Stromal cell of bone marrow (primary cell): ENCODE measurements around the gene FAM217A.

Source experiments
- DNase-seq: peaks from one replicate; pipeline ENCODE4 v3.0.0-alpha.2; 2012; ENCODE audit warnings: low read depth

Gene FAM217A

DNA sequence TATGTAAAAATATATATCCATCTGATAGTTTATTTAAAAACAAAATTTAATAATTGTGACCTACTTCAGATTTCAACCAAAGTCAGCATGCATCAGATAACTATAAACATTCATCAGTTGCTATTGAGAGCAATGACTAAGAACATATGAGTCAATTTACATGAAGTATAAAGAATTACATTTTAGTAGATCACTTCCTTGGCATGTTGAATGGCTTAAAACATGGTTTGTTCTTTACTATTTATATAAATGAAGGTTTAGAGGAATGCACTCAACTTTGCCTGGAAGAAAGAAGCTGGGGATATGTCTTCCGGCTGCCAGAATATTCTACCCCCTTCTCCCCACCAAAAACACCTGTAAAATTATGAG, 6.4 kb upstream of the FAM217A start:
- DNase-seq = peak; percentile 26

DNA sequence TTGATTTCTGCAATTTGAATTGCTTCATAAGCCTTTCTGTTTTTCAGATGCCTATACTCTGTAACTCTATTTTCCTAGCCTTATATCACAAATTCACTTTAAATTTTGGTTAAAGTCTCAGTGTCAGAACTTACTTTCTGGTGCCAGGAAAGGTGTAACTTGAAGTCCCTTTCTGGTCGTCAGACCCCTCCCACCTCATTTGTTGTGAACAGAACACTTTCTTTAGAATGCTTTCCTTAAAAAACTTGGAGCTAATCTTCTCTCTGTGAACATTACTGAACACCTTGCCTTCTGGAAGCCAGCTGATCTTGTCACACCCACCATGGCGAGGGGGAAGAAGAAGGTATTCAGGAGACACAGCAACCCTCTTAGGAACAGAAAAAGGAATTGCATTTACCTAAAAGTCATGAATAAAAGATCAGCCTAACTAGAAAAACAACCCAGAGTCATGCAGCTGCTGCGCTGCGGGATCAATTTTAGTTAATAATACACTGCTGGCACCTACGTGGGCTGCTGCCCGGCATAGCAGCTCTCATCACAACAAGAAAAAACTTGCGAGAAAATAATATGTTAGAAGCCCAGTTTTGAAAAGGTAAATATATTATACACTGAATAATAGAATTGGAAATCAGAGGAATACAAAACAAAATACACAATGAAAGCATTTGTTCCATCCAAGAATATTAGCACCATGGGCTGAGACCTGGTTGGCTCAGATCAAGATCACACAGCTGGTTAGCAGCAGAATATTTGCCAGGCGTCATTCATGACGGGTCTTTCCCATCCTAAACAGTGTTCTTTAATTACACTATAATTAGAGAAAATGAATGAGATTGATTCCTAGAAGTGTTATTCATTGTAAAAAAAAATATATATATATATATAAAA, 5.8 kb upstream of the FAM217A start:
- no peak for DNase-seq

DNA sequence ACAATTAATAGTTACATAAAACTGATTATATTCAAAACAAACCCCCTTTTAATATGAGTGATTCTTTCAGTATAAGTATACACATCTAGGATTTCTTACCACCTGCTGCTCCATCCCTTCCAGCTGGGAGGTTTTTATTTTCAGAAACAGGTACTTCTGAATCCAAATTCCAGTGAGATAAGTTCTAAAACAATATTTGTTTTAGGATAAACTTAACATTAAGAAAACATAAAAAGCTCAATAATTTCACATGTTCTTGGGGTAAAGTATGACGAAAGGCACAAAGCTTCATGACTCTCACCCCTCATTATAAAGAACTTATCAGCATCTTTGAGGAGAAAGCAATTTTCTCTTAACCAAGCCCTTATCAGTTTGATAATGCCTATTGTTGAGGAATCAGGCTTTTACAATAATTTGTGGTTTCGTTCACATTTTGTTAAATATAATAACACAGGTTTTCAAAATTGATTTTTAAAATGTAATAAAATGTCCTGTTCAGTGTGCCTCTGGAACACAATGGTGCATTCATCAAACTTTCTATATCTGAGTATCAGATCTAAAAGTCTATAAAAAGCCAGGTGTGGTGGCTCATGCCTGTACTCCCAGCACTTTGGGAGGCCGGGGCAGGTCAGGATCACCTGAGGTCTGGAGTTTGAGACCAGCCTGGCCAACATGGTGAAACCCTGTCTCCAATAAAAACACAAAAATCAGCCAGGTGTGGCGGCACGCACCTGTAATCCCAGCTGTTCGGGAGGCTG, 4.3 kb downstream of the FAM217A start:
- no peak for DNase-seq

DNA sequence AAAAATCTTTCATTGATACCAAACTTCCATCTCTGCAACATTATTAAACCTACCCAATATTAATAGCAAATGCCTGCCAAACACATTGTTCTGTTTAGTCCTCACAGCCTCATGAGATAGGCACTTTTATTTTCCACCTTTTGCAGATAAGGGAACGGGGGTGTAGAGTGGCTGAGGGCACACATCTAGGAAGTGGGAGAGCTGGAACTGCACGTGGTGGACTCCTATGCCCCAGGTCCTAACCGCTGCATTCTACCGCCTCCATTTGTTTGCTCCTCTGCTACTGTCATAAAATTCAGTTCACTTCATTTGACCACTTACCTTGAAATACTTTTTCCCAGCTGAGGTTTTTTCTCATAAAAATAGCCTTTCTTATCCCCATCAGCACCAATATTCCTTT, 7.6 kb downstream of the FAM217A start:
- no peak for DNase-seq

DNA sequence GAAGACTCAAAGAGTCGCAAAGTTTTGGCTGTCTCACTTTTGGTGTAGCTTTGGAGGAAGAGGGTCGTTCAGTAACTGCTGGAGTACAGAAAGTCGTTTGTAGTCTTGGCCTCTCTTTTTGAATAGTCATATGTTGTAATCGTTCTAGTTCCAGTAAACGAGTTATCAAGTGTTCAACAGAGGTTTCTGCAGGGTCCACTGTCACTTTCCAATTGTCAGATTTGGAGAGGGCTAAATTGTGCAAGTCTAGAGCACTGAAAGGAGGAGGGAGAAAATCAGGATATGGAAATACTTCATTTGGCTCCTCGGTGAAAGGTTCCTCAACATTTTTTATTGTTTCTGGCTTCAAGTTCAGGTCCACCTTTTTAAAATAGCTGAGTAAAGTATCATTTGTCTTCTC, 9.7 kb downstream of the FAM217A start:
- no peak for DNase-seq

DNA sequence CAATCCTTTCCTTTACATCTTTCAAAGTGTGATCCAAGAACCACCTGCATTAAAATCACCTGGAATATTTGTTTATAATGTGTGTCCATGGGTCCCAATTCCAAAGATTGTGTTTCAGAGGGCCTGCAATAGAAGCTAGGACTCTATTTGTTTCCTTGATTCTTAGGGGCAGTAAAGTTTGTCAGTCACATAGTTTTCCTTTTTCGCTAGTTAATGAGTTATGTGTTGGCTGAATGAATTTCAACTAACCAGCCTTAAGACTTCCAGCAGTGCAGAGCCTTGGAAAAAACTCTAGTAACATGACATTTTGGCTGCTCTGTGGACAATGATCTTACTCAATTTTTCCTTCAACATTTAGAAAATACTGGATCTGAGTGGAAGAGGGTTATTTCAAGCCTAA, 11.3 kb downstream of the FAM217A start:
- DNase-seq = no peak

DNA sequence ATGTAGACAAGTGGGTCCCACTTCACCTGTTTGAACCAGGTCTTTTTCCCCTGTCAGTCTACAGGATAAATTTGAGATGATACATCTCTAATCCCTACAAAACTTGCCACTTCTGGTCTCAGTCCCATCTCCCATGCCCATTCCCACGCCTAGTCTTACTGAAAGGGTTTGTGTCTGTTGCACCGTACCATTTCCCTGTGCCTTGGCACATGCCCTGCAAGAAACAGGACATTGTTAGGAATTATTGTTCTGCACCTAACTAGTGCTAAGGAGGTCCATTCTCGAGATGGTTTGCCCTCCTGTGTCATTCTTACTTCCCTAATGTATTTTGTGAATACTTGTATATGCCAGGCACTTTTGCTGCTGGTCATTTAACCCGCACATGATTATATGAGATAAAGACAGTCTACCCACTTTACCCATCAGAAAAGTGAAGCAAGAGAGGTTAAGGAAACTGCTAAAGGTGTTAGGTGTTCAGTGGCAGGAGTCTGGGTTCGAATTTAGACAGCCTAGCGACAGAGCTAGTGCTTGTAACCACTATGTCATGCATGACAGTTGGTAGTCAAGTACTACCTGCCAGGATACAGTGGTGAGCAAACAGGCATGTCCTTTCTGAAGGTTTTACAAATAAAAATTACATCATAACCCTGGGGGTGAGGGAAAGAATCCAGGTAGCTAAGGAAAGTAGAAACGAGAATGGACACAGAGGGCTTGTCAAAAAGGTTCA, 12.7 kb downstream of the FAM217A start:
- DNase-seq = no peak

DNA sequence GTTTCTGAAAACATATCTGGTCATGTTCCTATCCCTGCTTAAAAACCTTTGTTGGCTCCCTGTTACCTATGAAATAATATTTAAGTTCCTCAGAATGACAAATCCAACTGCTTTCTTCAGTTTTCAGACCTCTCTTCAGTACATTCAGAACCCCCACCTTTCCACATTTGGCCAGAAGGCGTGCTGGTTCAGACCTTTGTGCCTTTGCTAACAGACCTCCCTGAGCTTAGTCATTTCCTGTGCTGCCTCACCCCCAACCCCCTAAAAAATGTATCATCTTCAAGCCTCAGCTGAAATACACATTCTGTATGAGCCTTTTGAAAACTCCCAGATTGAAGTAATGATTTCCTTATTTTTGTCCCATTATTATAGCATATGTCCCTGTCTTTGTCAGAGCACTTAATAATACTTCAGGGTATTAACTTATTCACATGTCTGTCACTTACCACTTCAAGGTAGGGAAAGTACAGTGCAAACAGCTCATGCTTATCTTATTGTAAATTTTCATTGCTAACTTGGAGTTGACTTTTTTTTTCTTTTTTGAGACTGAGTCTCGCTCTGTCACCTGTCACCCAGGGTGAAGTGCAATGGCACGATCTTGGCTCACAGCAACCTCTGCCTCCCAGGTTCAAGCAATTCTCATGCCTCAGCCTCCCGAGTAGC, 19.7 kb downstream of the FAM217A start:
- peak; percentile 60 for DNase-seq

DNA sequence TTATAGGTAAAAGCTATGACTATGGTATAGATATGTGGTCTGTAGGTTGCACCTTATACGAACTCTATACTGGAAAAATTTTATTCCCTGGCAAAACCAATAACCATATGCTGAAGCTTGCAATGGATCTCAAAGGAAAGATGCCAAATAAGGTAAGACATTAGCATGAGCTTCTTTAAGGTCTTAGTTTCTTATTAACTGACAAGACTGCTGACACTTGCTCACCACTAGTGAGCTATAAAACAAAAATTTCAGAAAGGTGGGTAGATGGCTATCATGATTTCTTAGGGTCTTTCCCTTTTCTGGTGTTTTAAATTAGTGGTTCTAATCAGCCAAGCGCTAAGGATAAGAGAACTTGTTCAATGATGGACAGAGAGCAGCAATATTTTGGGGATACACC, 21.9 kb downstream of the FAM217A start:
- no peak for DNase-seq

GRCh38 chr6:4055420-4056041, 23.4 kb downstream of the FAM217A start:
- DNase-seq = peak; percentile 72

DNA sequence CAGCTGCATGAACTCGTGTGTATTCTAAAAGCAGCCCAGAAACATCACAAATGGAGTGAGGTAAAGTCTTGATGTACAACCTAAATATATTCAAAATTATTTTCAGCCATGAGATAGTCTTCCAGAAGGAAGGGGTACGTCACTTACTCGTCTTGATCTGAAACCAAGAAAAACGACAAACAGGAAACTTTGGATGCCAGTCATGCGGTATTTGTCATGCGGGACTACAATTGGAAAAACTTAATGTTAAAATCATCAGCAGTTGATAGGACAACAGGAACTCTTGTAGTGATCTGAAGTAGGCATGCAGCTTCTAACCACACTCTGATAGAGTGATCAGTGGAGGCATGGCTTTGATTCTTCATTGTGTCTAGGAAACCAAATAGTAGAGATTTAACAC, 29.7 kb downstream of the FAM217A start:
- DNase-seq = no peak

GRCh38 chr6:4041480-4041879, 37.5 kb downstream of the FAM217A start:
- no peak for DNase-seq

- DNase-seq = no peak
These were observed 39.6 kb downstream of the FAM217A start for GRCh38 chr6:4039348-4039747.

DNA sequence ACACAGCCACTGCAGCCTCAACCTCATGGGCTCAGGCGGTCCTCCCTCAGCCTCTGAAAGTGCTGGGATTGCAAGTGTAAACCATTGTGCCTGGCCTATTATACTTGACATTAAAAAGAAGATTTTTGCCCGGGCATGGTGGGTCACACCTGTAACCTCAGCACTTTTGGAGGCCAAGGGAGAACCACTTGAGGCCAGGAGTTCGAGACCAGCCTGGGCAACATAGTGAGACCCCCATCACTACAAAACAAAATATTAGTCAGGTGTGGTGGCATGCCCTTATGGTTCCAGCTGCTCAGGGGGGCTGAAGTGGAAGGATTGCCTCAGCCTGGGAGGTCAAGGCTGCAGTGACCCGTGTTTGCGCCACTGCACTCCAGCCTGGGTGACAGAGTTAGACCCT, 42.4 kb downstream of the FAM217A start:
- no peak for DNase-seq

DNA sequence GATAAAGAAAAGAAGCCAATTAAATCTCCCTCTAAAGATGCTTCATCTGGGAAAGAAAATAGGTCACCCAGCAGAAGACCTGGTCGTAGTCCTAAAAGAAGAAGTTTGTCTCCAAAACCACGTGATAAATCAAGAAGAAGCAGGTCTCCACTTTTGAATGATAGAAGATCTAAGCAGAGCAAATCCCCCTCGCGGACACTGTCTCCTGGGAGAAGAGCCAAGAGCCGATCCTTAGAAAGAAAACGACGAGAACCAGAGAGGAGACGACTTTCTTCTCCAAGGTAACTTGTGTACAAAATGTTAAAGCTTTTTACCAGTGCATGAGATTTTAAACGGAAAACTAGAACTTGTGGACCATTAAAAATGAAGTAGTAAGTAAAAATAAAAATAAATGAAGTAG, 46.5 kb downstream of the FAM217A start:
- DNase-seq = no peak

- no peak for DNase-seq
These were observed 47.5 kb downstream of the FAM217A start for GRCh38 chr6:4031442-4031841.

- no peak for DNase-seq
These were observed 48.3 kb downstream of the FAM217A start for GRCh38 chr6:4030669-4031068.

DNA sequence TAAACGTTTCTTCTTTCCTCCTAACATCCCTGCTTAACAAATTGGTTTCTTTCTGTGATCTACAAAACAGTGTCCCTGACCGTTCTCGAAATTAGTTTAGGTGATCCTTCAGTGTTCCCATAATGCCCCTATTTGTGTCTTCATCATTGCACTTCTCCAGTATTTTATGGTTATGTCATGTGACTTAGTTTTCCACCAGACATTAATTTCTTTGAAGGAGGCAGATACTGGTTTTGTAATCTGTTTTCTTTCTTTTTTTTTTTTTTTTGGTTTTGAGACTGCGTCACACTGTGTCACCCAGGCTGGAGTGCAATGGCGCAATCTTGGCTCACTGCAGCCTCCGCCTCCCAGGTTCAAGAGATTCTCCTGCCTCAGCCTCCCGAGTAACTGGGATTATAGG, 49.2 kb downstream of the FAM217A start:
- DNase-seq = no peak

- DNase-seq = no peak
These were observed 50.9 kb downstream of the FAM217A start for GRCh38 chr6:4028051-4028450.

DNA sequence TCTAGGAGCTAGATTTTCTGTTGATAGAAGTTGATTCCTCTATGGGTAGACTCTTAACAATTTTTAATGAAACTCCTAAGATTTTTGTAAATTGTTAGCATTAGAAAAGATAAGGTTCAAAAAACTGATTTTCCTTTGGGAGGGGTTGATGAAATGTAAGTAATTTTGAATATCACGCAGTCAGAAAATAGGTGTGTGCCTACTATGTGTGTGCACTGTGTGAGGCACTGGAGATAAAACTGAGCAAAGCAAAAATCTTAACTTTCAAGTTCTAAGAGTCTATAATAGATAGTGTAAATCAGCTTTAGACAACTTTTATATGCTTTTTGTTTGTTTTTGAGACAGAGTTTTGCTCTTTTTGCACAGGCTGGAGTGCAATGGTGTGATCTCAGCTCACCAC, 53.3 kb downstream of the FAM217A start:
- DNase-seq = no peak

DNA sequence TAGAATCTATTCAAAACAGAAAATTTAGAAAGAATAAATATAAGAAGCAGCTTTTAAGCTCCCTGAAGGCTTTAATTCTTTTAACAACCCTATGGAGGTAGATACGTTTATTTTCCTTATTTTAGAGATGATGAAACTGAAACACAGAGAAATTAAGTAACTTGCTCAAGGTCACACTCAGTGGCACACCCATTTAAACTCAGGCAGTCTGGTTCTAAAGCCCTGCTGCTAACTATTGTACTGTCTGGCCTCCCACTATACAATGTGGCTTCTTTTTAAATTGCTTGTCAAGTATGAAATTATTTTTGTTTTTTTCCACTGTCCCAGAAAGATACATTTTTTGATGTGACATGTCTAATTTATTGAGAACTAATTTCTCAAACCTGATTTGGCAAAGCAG, 55.7 kb downstream of the FAM217A start:
- no peak for DNase-seq
